Middle frontal gyrus (tissue), 1 donor: ENCODE data around the gene POLR3K.

ENCODE experiments used
- DNase-seq: peaks from one replicate; pipeline ENCODE4 v3.0.0-alpha.2; 2015; ENCODE audit warnings: low spot score; ENCODE audit errors: extremely low spot score

POLR3K gene

GRCh38 chr16:79151-80054, 26.0 kb upstream of the POLR3K start:
- DNase-seq, result no peak

DNA sequence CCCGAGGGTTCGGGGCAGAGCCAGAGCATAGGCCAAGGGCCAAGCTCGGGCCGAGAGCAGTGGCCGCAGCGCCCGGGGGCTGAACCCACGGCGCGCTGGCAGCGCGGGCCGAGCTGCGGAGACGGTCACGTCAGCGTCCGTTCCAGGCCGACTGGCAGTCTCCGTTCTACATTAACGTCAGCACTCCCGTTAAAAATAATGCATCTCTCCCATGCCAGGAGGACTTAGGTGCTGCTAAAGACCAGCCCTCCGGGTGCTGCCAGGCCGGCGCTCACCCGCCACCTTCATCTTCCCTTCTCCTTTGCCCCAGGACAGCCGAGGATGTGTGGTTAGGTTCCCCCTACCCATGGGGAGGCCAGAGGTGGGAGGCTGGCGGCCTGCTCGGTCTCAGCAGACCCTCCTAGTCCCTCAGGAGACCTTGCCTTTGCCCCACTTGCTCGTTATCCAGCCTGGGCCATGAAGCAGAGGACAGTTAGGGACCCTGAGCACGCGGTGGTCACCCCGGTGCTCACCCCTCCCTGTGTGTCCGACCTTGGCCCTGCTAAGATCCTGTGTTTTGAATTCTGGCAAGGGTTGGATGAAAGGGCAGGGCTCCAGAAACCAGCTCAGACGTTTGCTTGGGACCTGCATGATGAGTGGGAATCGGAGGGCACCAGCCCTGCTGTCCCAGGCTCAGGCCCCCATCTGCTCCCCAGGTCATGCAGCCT, 25.2 kb upstream of the POLR3K start:
- no peak for DNase-seq

DNA sequence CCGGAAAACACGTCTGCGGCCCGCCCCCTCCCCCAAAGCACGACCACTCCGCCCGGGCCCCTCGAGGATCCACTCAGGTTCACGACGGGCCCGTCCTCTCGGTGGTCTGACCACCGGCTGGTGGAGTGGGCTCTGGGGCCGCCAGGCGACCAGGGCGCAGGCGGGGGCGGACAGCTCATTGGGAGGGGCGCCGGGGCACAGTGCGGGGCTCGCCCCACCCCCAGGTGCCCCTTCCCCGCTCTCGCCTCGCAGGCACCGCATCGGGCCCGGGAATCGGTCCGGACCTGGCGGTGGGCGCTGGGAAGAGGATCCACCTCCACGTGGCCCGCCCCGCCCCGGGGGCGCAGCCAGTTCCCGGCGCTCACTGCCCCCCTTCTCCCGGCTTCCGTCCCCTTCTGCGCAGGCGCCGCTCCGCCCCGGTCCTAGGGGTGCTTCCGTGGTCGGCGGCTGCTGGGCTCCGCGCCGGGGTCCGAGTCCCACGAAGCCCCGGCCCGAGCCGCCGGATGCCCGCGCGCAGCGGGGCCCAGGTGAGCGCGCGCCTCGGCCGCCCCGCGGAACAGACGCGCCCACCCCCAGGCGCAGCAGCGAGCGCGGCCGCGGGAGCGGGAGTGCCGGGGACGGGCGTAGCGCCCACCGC, 24.5 kb upstream of the POLR3K start, which contains the start of gene MPG:
MPG (plus strand) TSS at position 419 of the 637 bp plus-strand sequence; CDS start at position 504, 85 bp downstream.
- no peak for DNase-seq

- DNase-seq, result no peak
These were observed 23.9 kb upstream of the POLR3K start for GRCh38 chr16:77273-77806.

DNA sequence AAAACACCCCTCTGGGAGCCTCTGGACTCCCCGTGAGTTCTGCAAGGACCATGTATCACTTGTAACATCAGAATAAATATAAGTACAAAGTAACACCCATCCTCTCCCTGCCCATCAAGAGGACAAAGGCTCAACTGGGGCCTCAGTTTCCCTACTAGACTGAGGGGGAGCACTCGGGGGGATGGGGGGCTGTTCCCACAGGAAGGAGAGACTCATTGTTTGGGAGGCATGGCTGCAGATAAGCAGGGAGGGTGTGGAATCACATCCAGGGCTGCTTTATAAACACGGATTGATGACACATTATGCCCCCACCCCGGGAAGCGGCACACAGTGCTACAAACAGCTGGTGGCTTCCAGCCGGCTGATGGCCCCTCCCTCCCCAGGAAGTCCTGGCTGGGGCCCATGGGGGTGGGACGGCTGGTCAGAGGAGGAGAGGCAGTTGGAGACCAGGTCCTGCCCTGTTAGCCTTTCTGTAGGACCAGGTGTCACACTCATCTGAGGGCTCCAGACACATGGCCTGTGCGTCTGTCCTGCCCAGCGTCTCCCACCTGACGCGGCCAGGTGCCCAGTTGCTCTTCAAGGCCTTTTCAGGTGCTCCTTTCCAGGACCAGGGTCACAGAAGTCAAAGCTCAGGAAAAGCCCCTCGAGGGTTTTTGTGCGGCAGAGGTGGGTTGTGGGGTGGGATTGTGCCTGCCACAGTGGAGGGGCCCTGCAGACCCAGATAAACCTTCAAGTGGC, 23.3 kb upstream of the POLR3K start:
- DNase-seq, result no peak

DNA sequence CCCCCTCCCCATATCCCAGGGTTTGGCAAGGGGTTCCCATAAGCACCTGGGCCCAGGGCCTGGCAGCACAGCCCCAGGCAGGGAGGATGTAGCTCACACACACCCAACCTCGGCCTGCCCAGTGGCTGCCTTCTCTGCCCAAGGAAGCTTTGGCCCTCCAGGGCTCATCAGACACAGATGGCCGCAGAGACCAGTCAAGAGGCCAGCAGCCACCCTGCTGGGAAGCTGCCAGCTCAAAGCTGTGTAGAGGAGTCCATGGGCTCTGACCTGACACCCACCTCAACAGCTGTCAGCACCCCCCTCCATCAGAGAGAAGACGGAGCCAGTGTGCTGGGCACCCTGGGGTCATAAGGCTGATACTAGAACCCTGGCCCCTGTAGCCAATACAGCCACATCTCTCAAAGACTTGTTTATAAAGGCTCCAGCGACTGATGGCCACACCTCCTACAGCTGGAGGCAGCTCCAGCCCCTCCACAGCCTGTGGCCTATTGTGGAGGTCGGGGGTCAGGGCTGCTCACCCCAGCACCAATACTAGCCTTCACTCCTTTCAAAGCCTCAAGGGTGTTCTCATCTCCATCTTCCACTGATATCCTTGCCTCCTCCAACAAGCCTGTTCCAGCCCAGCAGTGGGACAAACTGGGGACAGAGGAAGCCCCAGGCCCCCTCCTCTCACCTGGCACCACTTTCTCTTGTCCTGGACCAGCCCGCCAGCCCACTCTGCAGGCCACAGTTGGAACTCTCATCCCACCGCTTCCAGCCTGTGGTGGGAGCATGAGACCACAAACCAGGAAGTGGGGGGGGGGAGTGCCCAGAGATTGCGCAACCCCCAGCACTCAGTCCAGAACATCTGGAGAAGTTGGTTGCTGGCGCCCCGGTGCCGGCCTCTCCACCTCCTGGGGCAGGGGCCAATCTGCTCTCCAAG, 22.4 kb upstream of the POLR3K start:
- DNase-seq, result no peak

- no peak for DNase-seq
These were observed 21.4 kb upstream of the POLR3K start for GRCh38 chr16:74747-75334.

- DNase-seq, result no peak
These were observed 20.8 kb upstream of the POLR3K start for GRCh38 chr16:74051-74746.

DNA sequence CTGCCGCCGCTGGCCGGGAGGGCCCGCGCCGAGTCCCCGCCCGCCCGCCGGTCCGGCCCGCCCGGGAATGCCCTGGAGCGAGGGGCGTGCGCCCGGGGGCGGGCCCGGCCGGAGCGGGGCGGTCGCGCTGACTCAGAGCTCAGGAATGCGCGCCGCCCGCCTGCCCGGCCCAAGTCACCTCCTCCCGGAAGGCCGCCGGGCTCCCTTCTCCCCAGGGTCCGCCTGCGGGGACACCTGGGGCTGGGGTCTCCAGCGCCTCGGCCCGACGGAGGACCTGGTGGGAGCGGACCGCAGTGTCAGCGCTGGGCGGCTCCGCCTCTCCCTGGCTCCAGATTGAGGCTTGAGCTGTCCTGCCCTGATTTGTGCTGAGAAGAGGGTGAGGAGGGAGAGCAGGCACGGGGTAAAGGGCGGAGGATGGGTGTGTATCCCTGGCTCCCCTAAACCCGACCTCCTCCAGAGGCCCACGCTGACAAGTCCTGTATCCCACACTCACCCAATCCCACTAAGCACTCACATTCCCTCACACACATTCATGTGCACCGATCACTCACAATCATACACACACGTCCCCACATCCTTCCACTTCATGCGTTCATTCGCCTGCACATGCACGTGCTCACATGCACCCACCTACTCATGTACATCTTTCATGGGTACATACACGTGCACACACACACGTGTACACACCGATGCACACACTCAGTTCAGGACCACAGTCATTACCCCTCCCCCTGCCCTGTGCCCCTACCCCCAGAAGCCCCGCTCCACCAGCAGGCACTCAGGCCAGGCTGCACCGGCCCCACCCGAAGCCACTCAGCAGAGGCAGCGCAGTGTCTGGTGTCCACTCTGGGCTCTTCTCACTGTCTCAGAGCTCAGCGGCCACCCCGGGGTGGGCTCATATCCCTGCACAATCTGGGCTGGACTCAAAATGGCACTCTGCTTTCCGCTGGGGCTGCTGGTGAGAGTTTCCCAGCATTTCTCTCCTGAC, 19.4 kb upstream of the POLR3K start, which contains the start of gene RHBDF1:
RHBDF1 (minus strand) TSS at position 71 of the 988 bp plus-strand sequence. CDS start 7,616 bp downstream, outside the sequence.
- DNase-seq, result no peak

DNA sequence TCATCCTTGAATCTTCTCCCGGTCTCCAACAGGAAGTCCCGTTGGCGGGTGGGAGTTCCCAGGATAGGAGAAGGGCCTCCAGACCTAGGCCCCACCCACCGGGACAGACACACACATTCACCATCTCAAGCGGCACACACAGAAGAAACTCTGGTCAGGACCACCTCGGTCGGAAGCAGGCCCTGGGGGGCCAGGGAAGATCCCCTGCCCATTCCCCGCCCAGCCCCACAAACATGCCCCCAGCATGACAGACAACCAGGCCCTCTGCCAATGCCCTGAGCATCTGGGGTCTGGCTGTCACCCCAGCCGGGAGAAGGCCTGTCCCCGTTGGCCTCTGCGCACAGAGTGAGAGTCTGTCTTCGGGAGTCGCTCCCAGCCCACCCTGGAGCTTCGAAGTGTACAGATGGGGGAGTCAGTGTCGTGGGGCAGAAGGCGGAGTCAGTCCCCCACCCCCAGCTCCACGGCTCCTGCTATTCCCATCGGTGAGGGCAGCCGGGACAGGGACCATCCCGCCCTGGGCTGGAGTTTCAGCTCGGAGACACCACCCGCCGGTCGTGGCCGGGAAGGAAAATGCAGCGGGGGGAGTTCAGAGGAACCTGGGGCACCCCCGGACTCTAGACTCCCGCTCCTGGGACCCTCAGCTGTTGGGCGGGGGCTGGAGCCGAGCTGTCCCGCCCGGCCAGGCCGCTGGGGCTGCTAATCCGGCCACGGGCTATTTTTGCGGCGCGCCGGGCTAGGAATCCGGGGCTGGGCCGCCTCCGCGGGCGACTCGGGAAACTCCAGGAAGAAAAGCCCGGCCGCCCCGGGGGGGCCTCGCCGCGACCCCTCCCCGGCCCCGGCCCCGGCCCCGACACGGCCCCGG, 18.4 kb upstream of the POLR3K start:
- no peak for DNase-seq

- DNase-seq, result no peak
These were observed 17.8 kb upstream of the POLR3K start for GRCh38 chr16:71210-71539.

- no peak for DNase-seq
These were observed 15.8 kb upstream of the POLR3K start for GRCh38 chr16:69181-69580.

GRCh38 chr16:67884-68789, 14.7 kb upstream of the POLR3K start:
- no peak for DNase-seq

DNA sequence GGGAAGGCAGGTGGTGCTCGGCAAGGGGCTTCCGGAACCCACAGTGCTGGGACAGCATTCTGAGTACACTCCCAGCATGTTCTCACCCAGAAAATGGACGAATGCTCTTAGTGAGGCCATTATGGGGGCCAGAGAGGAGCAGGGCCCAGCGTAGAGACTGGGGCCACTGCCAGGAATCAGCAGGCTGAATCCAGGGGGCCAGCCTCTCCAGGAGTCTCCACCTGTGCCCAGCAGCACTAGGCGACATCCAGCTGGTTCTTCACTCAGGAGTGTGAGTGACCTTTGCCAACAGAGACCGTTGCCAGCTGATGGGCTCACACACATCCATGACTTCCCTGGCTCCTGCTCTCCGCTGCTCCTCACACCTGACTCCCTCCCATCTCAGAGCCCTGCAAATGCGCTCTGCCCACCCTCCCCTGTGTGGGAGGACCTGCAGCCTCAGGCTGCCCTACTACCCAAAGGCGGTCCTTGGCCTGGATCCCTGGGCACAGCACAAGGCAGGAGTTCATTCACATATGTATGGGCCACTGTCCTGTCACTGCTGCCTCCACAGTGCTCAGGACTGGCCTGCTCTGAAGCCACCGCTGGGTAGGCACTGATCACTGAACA, 13.9 kb upstream of the POLR3K start:
- no peak for DNase-seq
